IMR-90 (cell line): ENCODE measurements around the gene SPAG4. TPM values are rescaled to one million over a fixed set of nuclear protein-coding genes. Genes with fewer than 3 reads are reported as not detected.

Experiments
- ATAC-seq: fragments of 200-7000 bp; cut with Tn5 transposase; 2 replicates; pipeline ENCODE4 v1.9.1; 2020; ENCODE audit warnings: low read depth, mild to moderate bottlenecking, moderate library complexity
- BruUV-seq: library from RNA; stranded (reverse); fragments of 400-500 nt; replicated peaks from 2 replicates; lab custom pipeline; 2021; lab: Mats Ljungman, UMichigan
- CTCF ChIA-PET: fragments of 300-600 bp; formaldehyde crosslinking; extraction: SDS; loops from one replicate; lab custom pipeline; 2021; ENCODE audit warnings: antibody characterized with exemption; lab: Yijun Ruan, JAX
- POLR2A ChIA-PET: fragments of 300-600 bp; sonication (Branson Sonifier 250); formaldehyde crosslinking; loops from one replicate; lab custom pipeline; 2022; ENCODE audit warnings: antibody characterized with exemption; ENCODE audit not compliant: unreplicated experiment; lab: Charles Lee
- DNase-seq: peaks from one replicate; pipeline ENCODE4 v3.0.0; 2013
- H2AFZ ChIP-seq: replicated peaks from 2 replicates; pipeline ENCODE3; 2013; ENCODE audit warnings: low read length, mild to moderate bottlenecking; ENCODE audit not compliant: poor library complexity
- H2AK5ac ChIP-seq: 2 replicates; pipeline ENCODE4 v1.6.1; 2013; ENCODE audit warnings: low read depth, low read length, inconsistent platforms
- H2AK9ac ChIP-seq: replicated peaks from 2 replicates; pipeline ENCODE3; 2013; ENCODE audit warnings: mild to moderate bottlenecking, low read depth, low read length, moderate library complexity; ENCODE audit not compliant: poor library complexity
- H2BK120ac ChIP-seq: 2 replicates; pipeline ENCODE4 v1.6.1; 2013; ENCODE audit warnings: low read depth, low read length, inconsistent platforms
- H2BK15ac ChIP-seq: 3 replicates; pipeline ENCODE4 v1.6.1; 2013; ENCODE audit warnings: low read depth, low read length, inconsistent platforms
- H2BK20ac ChIP-seq: 2 replicates; pipeline ENCODE4 v1.6.1; 2013; ENCODE audit warnings: low read depth, mild to moderate bottlenecking, inconsistent platforms, low read length, moderate library complexity
- H2BK5ac ChIP-seq: 2 replicates; pipeline ENCODE4 v1.6.1; 2013; ENCODE audit warnings: mild to moderate bottlenecking, low read depth, low read length, inconsistent platforms; ENCODE audit not compliant: poor library complexity, severe bottlenecking
- H3K14ac ChIP-seq: replicated peaks from 2 replicates; pipeline ENCODE4 v1.6.1; 2013; ENCODE audit warnings: low read depth, low read length, inconsistent platforms
- H3K18ac ChIP-seq: 2 replicates; pipeline ENCODE4 v1.6.1; 2013; ENCODE audit warnings: low read depth, low read length, control low read depth
- H3K23ac ChIP-seq: 2 replicates; pipeline ENCODE4 v1.6.1; 2013; ENCODE audit warnings: low read depth, low read length, inconsistent platforms
- H3K27ac ChIP-seq: 2 replicates; pipeline ENCODE4 v1.5.1; 2013; ENCODE audit warnings: mild to moderate bottlenecking, control low read depth, low read length; ENCODE audit not compliant: insufficient read depth
- H3K27me3 ChIP-seq: 2 replicates; pipeline ENCODE4 v1.6.1; 2013; ENCODE audit warnings: low read length; ENCODE audit not compliant: control insufficient read depth, insufficient read depth
- H3K36me3 ChIP-seq: 2 replicates; pipeline ENCODE4 v1.6.1; 2013; ENCODE audit warnings: low read length, mixed read lengths; ENCODE audit not compliant: control insufficient read depth, insufficient read depth
- H3K4ac ChIP-seq: 2 replicates; pipeline ENCODE4 v1.6.1; 2013; ENCODE audit warnings: low read depth, low read length, inconsistent platforms
- H3K4me1 ChIP-seq: 2 replicates; pipeline ENCODE4 v1.6.1; 2013; ENCODE audit warnings: low read length, mixed read lengths; ENCODE audit not compliant: control insufficient read depth, insufficient read depth
- H3K4me2 ChIP-seq: 2 replicates; pipeline ENCODE4 v1.6.1; 2013; ENCODE audit warnings: low read depth, mild to moderate bottlenecking, control low read depth, low read length, moderate library complexity
- H3K4me3 ChIP-seq: 2 replicates; pipeline ENCODE4 v1.5.1; 2013; ENCODE audit warnings: low read depth, mild to moderate bottlenecking, control low read depth, low read length, moderate library complexity; ENCODE audit not compliant: insufficient read depth
- H3K56ac ChIP-seq: 2 replicates; pipeline ENCODE4 v1.6.1; 2013; ENCODE audit warnings: low read length, inconsistent platforms; ENCODE audit not compliant: insufficient read depth; ENCODE audit errors: extremely low read depth
- H3K79me1 ChIP-seq, 2 experiments: 2 replicates each; pipeline ENCODE4 v1.6.1; 2013; ENCODE audit warnings: low read length in 2 of 2, inconsistent platforms in 1 of 2, low read depth in 1 of 2
- H3K9ac ChIP-seq: 2 replicates; pipeline ENCODE4 v1.6.1; 2013; ENCODE audit warnings: low read depth, low read length, control low read depth
- H3K9me1 ChIP-seq: 2 replicates; pipeline ENCODE4 v1.6.1; 2013; ENCODE audit warnings: low read length, inconsistent platforms; ENCODE audit not compliant: insufficient read depth
- H3K9me3 ChIP-seq: 2 replicates; pipeline ENCODE4 v1.6.1; 2013; ENCODE audit warnings: low read length; ENCODE audit not compliant: control insufficient read depth, insufficient read depth
- H4K20me1 ChIP-seq: 2 replicates; pipeline ENCODE4 v1.6.1; 2013; ENCODE audit warnings: low read length, inconsistent platforms; ENCODE audit not compliant: insufficient read depth
- H4K5ac ChIP-seq: 2 replicates; pipeline ENCODE4 v1.6.1; 2013; ENCODE audit warnings: mild to moderate bottlenecking, low read depth, low read length, control low read depth
- H4K8ac ChIP-seq, 2 experiments: 2 replicates each; pipeline ENCODE4 v1.6.1; 2013; ENCODE audit warnings: low read depth in 2 of 2, low read length in 2 of 2, control low read depth in 1 of 2, inconsistent platforms in 1 of 2
- H4K91ac ChIP-seq: 2 replicates; pipeline ENCODE4 v1.6.1; 2013; ENCODE audit warnings: low read depth, low read length, inconsistent platforms; ENCODE audit not compliant: insufficient read depth
- CEBPB ChIP-seq: IDR thresholded peaks from 2 replicates; pipeline ENCODE4 v1.6.1; 2012; ENCODE audit warnings: low read depth, low read length, improper control_type of control experiment
- CHD1 ChIP-seq: IDR thresholded peaks from 2 replicates; pipeline ENCODE4 v1.6.1; 2012; ENCODE audit warnings: low read depth, low read length, improper control_type of control experiment
- MAFK ChIP-seq: IDR thresholded peaks from 2 replicates; pipeline ENCODE4 v1.6.1; 2012; ENCODE audit warnings: low read depth, low read length, improper control_type of control experiment
- MXI1 ChIP-seq: IDR thresholded peaks from 2 replicates; pipeline ENCODE4 v1.6.1; 2012; ENCODE audit warnings: low read depth, mild to moderate bottlenecking, low read length, moderate library complexity, borderline replicate concordance
- RFX5 ChIP-seq: IDR thresholded peaks from 2 replicates; pipeline ENCODE4 v1.8.0; 2012; ENCODE audit warnings: low read depth, mild to moderate bottlenecking, low read length, moderate library complexity
- WGBS, 2 experiments: methylation state at CpG; one replicate each; pipeline versions ENCODE4 v1.1.5 to v1.1.7; 2013; ENCODE audit warnings: missing lambda C conversion rate in 2 of 2; ENCODE audit not compliant: insufficient read length in 1 of 2; ENCODE audit errors: extremely low coverage in 2 of 2; 5-methylcytosine and 5-hydroxymethylcytosine counted together
- dilution Hi-C: fragments of 300-500 bp; cut with HindIII; formaldehyde crosslinking; loops from one replicate; pipeline ENCODE4 v1.14.3; 2018; ENCODE audit warnings: low sequenced_read_pairs; ENCODE audit not compliant: unreplicated experiment
- in situ Hi-C: fragments of 300-500 bp; cut with MboI; formaldehyde crosslinking; loops from 3 replicates; pipeline ENCODE4 v1.14.3; 2019; ENCODE audit warnings: low sequenced_read_pairs, inconsistent platforms, mixed read lengths
- intact Hi-C: fragments of 100-400 bp; cut with micrococcal nuclease; formaldehyde crosslinking; loops from 2 replicates; pipeline ENCODE4 v1.10.0; 2022
- polyA plus RNA-seq, 3 experiments: library from polyadenylated mRNA; depleted of rRNA; stranded (reverse); fragments of >200 nt; gene quantifications; 2 replicates each; pipeline ENCODE4 v1.2.3, GENCODE V29; 2012; ENCODE audit warnings: low replicate concordance in 1 of 3
- total RNA-seq: library from RNA; depleted of rRNA; stranded (reverse); fragments of >200 nt; gene quantifications from 2 replicates; pipeline ENCODE4 v1.2.3, GENCODE V29; 2012
- TF ChIP-seq, protein P1 (sequence below): fragments of 150-350 bp; IDR thresholded peaks from 2 replicates; pipeline ENCODE4 v1.6.1; 2017; ENCODE audit warnings: mild to moderate bottlenecking, antibody characterized with exemption, low read length, low read depth
- TF ChIP-seq, protein P2 (sequence below): conservative IDR thresholded peaks from 2 replicates; pipeline ENCODE4 v1.5.1; 2012; ENCODE audit warnings: mild to moderate bottlenecking, low read depth, low read length, improper control_type of control experiment
- TF ChIP-seq, protein P3 (sequence below): fragments of 150-350 bp; IDR thresholded peaks from 2 replicates; pipeline ENCODE4 v1.6.1; 2016; ENCODE audit warnings: low read depth, mild to moderate bottlenecking, low read length, moderate library complexity, borderline replicate concordance

SPAG4 gene
- total and polyA plus RNA-seq, 2 of the 4 experiments (the other 2 are of a cell fraction), result 1.8 to 5.5 TPM

DNA sequence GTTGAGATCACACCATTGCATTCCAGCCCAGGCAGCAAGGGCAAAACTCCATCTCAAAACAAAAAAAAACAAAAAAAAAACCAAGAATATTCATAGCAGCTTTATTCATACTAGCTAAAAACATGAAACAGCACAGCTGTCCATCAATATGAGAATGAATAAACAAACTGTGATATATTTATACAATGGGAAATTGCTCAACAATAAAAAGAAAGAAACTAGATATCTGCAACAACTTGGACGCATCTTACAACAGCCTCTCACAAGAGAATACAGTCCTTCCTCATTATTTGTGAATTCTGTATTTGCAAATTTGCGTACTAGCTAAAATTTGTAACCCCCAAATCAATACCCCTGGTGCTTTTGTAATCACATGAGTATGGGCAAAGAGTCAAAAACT is 28.2 kb upstream of the SPAG4 start:
- no peak overlapping the region for H2AK9ac ChIP-seq
- no peak overlapping the region for H3K4me2 ChIP-seq
- intact Hi-C loops, result no loop called here
- H3K9me1 ChIP-seq, result no peaks in the 10 kb centered on the region; the same call in 1 of the 2 replicates
- no peaks in the 10 kb centered on the region for H3K9me3 ChIP-seq
- dilution Hi-C loops, result no loop called here
- H3K56ac ChIP-seq, result no peak overlapping the region
- H4K8ac ChIP-seq, result no peak overlapping the region
- peaks cover under 1% of the 10 kb centered on the region; the same call in 1 of the 2 replicates for H3K27me3 ChIP-seq
- H2BK15ac ChIP-seq, result no peak overlapping the region
- H3K4ac ChIP-seq, result no peak overlapping the region
- H3K9ac ChIP-seq, result no peak overlapping the region
- H3K27ac ChIP-seq, result no peak overlapping the region
- no peak overlapping the region for H3K18ac ChIP-seq
- no CpG with 5 or more reads among the region's 2 CpGs for WGBS, 2 experiments
- no TSS peak for BruUV-seq
- no peak overlapping the region for H2BK5ac ChIP-seq
- no peak overlapping the region for H3K14ac ChIP-seq
- H3K79me1 ChIP-seq, result no peaks in the 10 kb centered on the region
- DNase-seq (no peak), ATAC-seq (no peak)
- H4K20me1 ChIP-seq, result no peaks in the 10 kb centered on the region
- H3K23ac ChIP-seq, result no peak overlapping the region
- H2BK120ac ChIP-seq, result no peak overlapping the region
- no peak overlapping the region for H2AFZ ChIP-seq
- no peak overlapping the region for H3K4me3 ChIP-seq
- TF ChIP-seq MXI1, result no peak
- no peak for TF ChIP-seq CEBPB
- no peak for TF ChIP-seq MAFK
- TF ChIP-seq, protein P1, sequence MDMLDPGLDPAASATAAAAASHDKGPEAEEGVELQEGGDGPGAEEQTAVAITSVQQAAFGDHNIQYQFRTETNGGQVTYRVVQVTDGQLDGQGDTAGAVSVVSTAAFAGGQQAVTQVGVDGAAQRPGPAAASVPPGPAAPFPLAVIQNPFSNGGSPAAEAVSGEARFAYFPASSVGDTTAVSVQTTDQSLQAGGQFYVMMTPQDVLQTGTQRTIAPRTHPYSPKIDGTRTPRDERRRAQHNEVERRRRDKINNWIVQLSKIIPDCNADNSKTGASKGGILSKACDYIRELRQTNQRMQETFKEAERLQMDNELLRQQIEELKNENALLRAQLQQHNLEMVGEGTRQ, result no peak
- no peak for TF ChIP-seq RFX5
- TF ChIP-seq, protein P2, sequence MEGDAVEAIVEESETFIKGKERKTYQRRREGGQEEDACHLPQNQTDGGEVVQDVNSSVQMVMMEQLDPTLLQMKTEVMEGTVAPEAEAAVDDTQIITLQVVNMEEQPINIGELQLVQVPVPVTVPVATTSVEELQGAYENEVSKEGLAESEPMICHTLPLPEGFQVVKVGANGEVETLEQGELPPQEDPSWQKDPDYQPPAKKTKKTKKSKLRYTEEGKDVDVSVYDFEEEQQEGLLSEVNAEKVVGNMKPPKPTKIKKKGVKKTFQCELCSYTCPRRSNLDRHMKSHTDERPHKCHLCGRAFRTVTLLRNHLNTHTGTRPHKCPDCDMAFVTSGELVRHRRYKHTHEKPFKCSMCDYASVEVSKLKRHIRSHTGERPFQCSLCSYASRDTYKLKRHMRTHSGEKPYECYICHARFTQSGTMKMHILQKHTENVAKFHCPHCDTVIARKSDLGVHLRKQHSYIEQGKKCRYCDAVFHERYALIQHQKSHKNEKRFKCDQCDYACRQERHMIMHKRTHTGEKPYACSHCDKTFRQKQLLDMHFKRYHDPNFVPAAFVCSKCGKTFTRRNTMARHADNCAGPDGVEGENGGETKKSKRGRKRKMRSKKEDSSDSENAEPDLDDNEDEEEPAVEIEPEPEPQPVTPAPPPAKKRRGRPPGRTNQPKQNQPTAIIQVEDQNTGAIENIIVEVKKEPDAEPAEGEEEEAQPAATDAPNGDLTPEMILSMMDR, result no peak
- TF ChIP-seq CHD1, result no peak
- TF ChIP-seq, protein P3, sequence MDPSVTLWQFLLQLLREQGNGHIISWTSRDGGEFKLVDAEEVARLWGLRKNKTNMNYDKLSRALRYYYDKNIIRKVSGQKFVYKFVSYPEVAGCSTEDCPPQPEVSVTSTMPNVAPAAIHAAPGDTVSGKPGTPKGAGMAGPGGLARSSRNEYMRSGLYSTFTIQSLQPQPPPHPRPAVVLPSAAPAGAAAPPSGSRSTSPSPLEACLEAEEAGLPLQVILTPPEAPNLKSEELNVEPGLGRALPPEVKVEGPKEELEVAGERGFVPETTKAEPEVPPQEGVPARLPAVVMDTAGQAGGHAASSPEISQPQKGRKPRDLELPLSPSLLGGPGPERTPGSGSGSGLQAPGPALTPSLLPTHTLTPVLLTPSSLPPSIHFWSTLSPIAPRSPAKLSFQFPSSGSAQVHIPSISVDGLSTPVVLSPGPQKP, result no peak
- in situ Hi-C loops, result no loop called here
- no peak overlapping the region for H2BK20ac ChIP-seq
- no peaks in the 10 kb centered on the region for H3K36me3 ChIP-seq
- H2AK5ac ChIP-seq, result no peak overlapping the region
- H4K5ac ChIP-seq, result no peak overlapping the region
- no peak overlapping the region for H4K91ac ChIP-seq
- ChIA-PET CTCF (no interaction called here), POLR2A (no interaction called here)
- no peaks in the 10 kb centered on the region for H3K4me1 ChIP-seq
